HG02610 (cell line): ENCODE data around the gene NPAS3.

Experiments
- ATAC-seq: cut with Tn5 transposase; IDR thresholded peaks from one replicate; pipeline ENCODE4 v1.9.1; 2021; ENCODE audit warnings: mild to moderate bottlenecking, moderate library complexity; ENCODE audit not compliant: unreplicated experiment

Gene NPAS3

GRCh38 chr14:33691907-33692306, 753.2 kb downstream of the NPAS3 start:
- no peak for ATAC-seq

GRCh38 chr14:33692762-33693161, 754.1 kb downstream of the NPAS3 start:
- ATAC-seq, result no peak

- ATAC-seq, result no peak
Observed at GRCh38 chr14:33693237-33693636, 754.6 kb downstream of the NPAS3 start.

GRCh38 chr14:33696165-33696564, 757.5 kb downstream of the NPAS3 start:
- ATAC-seq, result no peak

GRCh38 chr14:33699300-33699983, 760.8 kb downstream of the NPAS3 start:
- no peak for ATAC-seq

- no peak for ATAC-seq
Observed at GRCh38 chr14:33700052-33700451, 761.4 kb downstream of the NPAS3 start.

- no peak for ATAC-seq
Observed at GRCh38 chr14:33702293-33702692, 763.6 kb downstream of the NPAS3 start.

- ATAC-seq, result no peak
Observed at GRCh38 chr14:33704481-33704880, 765.8 kb downstream of the NPAS3 start.

GRCh38 chr14:33705490-33705889, 766.8 kb downstream of the NPAS3 start:
- ATAC-seq, result no peak

GRCh38 chr14:33707716-33708115, 769.0 kb downstream of the NPAS3 start:
- ATAC-seq, result no peak

- ATAC-seq, result no peak
Observed at GRCh38 chr14:33709283-33709682, 770.6 kb downstream of the NPAS3 start.

GRCh38 chr14:33709711-33710110, 771.0 kb downstream of the NPAS3 start:
- ATAC-seq, result no peak

GRCh38 chr14:33710273-33710672, 771.6 kb downstream of the NPAS3 start:
- no peak for ATAC-seq

GRCh38 chr14:33711194-33711593, 772.5 kb downstream of the NPAS3 start:
- no peak for ATAC-seq

- ATAC-seq, result no peak
Observed at GRCh38 chr14:33711811-33712216, 773.1 kb downstream of the NPAS3 start.

- no peak for ATAC-seq
Observed at GRCh38 chr14:33714527-33715226, 776.0 kb downstream of the NPAS3 start.

- no peak for ATAC-seq
Observed at GRCh38 chr14:33715227-33715528, 776.5 kb downstream of the NPAS3 start.

- no peak for ATAC-seq
Observed at GRCh38 chr14:33716921-33717320, 778.2 kb downstream of the NPAS3 start.

GRCh38 chr14:33717866-33718265, 779.2 kb downstream of the NPAS3 start:
- ATAC-seq, result no peak

- ATAC-seq, result no peak
Observed at GRCh38 chr14:33720284-33720787, 781.7 kb downstream of the NPAS3 start.

GRCh38 chr14:33726685-33727084, 788.0 kb downstream of the NPAS3 start:
- ATAC-seq, result no peak

- no peak for ATAC-seq
Observed at GRCh38 chr14:33727606-33728005, 788.9 kb downstream of the NPAS3 start.
